ENCODE results near the gene PDCD1.
A peak's percentile ranks its signal among the peaks of the same experiment; 100 is the strongest.

PDCD1 gene

GRCh38 chr2:241885291-241885945 lies 26.7 kb upstream of the PDCD1 start:
- TF ChIP-seq, protein P1, sequence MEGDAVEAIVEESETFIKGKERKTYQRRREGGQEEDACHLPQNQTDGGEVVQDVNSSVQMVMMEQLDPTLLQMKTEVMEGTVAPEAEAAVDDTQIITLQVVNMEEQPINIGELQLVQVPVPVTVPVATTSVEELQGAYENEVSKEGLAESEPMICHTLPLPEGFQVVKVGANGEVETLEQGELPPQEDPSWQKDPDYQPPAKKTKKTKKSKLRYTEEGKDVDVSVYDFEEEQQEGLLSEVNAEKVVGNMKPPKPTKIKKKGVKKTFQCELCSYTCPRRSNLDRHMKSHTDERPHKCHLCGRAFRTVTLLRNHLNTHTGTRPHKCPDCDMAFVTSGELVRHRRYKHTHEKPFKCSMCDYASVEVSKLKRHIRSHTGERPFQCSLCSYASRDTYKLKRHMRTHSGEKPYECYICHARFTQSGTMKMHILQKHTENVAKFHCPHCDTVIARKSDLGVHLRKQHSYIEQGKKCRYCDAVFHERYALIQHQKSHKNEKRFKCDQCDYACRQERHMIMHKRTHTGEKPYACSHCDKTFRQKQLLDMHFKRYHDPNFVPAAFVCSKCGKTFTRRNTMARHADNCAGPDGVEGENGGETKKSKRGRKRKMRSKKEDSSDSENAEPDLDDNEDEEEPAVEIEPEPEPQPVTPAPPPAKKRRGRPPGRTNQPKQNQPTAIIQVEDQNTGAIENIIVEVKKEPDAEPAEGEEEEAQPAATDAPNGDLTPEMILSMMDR (IDR thresholded peaks at IDR 0.05; ENCODE audit: control extremely low read depth, extremely low read depth, low read depth, missing control alignments), result no peak
- ChIA-PET POLR2A (no interaction called here), CTCF (no interaction called here)
- DNase-seq (ENCODE audit: extremely low spot score), result no peak

GRCh38 chr2:241884951-241885290 lies 26.2 kb upstream of the PDCD1 start:
- ChIA-PET CTCF (no interaction called here), POLR2A (no interaction called here)
- TF ChIP-seq, protein P1 (IDR thresholded peaks at IDR 0.05; ENCODE audit: control extremely low read depth, extremely low read depth, low read depth, missing control alignments), result no peak
- no peak for DNase-seq (ENCODE audit: extremely low spot score)

DNA sequence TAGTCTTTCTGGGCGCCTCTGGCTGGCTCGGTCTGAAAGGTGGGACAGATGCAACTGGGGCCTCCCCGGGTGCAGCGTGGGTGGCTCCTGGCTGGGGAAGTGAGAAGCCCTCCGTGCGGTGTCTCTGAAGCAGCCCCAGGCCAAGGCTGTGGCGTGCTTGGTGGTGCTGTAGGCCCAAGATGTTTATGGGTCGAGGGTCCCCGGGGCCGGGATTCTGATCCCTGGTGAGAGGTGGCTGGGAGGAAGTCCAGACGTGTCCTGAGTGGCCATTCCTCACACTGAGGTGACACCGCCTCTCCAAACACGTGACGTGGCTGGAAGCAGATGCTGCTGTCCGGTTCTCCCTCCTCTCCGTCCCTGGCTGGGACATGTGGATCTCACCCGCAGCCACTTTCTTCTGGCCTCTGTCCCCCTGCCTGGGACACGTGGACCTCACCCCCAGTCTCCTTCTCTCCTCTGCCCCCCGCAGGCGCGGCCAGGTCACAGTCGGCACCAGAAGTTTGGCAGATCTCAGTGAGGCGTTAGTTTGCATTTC lies 23.5 kb upstream of the PDCD1 start:
- DNase-seq (ENCODE audit: extremely low spot score), result peak; percentile 88
- ChIA-PET POLR2A (no interaction called here), CTCF (no interaction called here)
- TF ChIP-seq, protein P1 (IDR thresholded peaks at IDR 0.05; ENCODE audit: control extremely low read depth, extremely low read depth, low read depth, missing control alignments), result peak; percentile 33

GRCh38 chr2:241880311-241881073 lies 21.8 kb upstream of the PDCD1 start:
- ChIA-PET CTCF (interaction anchor here (1.3 to 1.8 kb wide), 2 partner anchors 63 to 1029 kb away, joined by 4 to 5 read pairs; no protein-coding TSS in a partner anchor), POLR2A (no interaction called here)
- no peak for DNase-seq (ENCODE audit: extremely low spot score)
- TF ChIP-seq, protein P1 (IDR thresholded peaks at IDR 0.05; ENCODE audit: control extremely low read depth, extremely low read depth, low read depth, missing control alignments), result no peak

- ChIA-PET POLR2A (no interaction called here), CTCF (interaction anchor here (0.7 to 3.4 kb wide), 20 partner anchors 12 to 1028 kb away, joined by 3 to 41 read pairs (median 4); partner anchors contain the start of genes D2HGDH, DTYMK, ING5 and PDCD1)
- TF ChIP-seq, protein P1 (IDR thresholded peaks at IDR 0.05; ENCODE audit: control extremely low read depth, extremely low read depth, low read depth, missing control alignments), result no peak
- no peak for DNase-seq (ENCODE audit: extremely low spot score)
These were observed 20.6 kb upstream of the PDCD1 start for GRCh38 chr2:241879326-241879725.

GRCh38 chr2:241877989-241878970 lies 19.6 kb upstream of the PDCD1 start:
- TF ChIP-seq, protein P1 (IDR thresholded peaks at IDR 0.05; ENCODE audit: control extremely low read depth, extremely low read depth, low read depth, missing control alignments), result peak; percentile 92
- peak; percentile 78 for DNase-seq (ENCODE audit: extremely low spot score)
- CTCF ChIA-PET, result interaction anchor here (0.7 to 3.4 kb wide), 33 partner anchors 11 to 1017 kb away, joined by 3 to 41 read pairs (median 3); partner anchors contain the start of genes D2HGDH, DTYMK, ING5 and PDCD1
- POLR2A ChIA-PET, result no interaction called here

Data from GM10248 (cell line).